Neural cell (in vitro differentiated cells): ENCODE data around the gene KRTAP12-2. TPM values are rescaled to one million over a fixed set of nuclear protein-coding genes. Genes with fewer than 3 reads are reported as not detected.

ENCODE experiments used
- H2AFZ ChIP-seq: fragments of 200-600, 300-800 bp; sonication (generic), shearing (Covaris generic); 2 replicates; pipeline ENCODE4 v1.6.0; 2014; ENCODE audit warnings: low read depth, mild to moderate bottlenecking, antibody characterized with exemption, low read length, moderate library complexity
- H3F3A ChIP-seq: fragments of 200-600 bp; shearing (Covaris generic); 2 replicates; pipeline ENCODE4 v1.6.1; 2016; ENCODE audit warnings: mild to moderate bottlenecking, moderate library complexity, mixed read lengths, antibody characterized with exemption, low read length; ENCODE audit not compliant: insufficient read depth, poor library complexity, severe bottlenecking
- H3K27ac ChIP-seq: fragments of 200-600, 300-800 bp; sonication (generic), shearing (Covaris generic); 2 replicates; pipeline ENCODE4 v1.5.1; 2014; ENCODE audit warnings: mild to moderate bottlenecking, low read length, moderate library complexity
- H3K27me3 ChIP-seq: fragments of 300-800, 200-600 bp; sonication (generic), shearing (Covaris generic); 2 replicates; pipeline ENCODE4 v1.6.0; 2014; ENCODE audit warnings: mild to moderate bottlenecking, low read depth, low read length, moderate library complexity; ENCODE audit not compliant: insufficient read depth
- H3K36me3 ChIP-seq: fragments of 300-800, 200-600 bp; sonication (generic), shearing (Covaris generic); 2 replicates; pipeline ENCODE4 v1.5.1; 2014; ENCODE audit warnings: mild to moderate bottlenecking, antibody characterized with exemption, low read length, moderate library complexity; ENCODE audit not compliant: insufficient read depth
- H3K4me2 ChIP-seq: fragments of 300-800, 200-600 bp; sonication (generic), shearing (Covaris generic); 2 replicates; pipeline ENCODE4 v1.6.0; 2014; ENCODE audit warnings: mild to moderate bottlenecking, low read length
- H3K4me3 ChIP-seq: fragments of 300-800, 200-600 bp; sonication (generic), shearing (Covaris generic); 2 replicates; pipeline ENCODE4 v1.5.1; 2014; ENCODE audit warnings: mild to moderate bottlenecking, low read length, moderate library complexity
- H3K79me2 ChIP-seq: fragments of 200-600 bp; shearing (Covaris generic); replicated peaks from 2 replicates; pipeline ENCODE4 v1.6.0; 2014; ENCODE audit warnings: mild to moderate bottlenecking, low read length, moderate library complexity; ENCODE audit not compliant: insufficient read depth
- H3K9ac ChIP-seq: fragments of 300-800, 200-600 bp; sonication (generic), shearing (Covaris generic); 2 replicates; pipeline ENCODE4 v1.6.1; 2016; ENCODE audit warnings: mild to moderate bottlenecking, low read length, mixed read lengths
- H3K9me2 ChIP-seq: fragments of 200-600 bp; shearing (Covaris generic); 2 replicates; pipeline ENCODE4 v1.6.1; 2016; ENCODE audit warnings: mild to moderate bottlenecking, low read length, mixed read lengths; ENCODE audit not compliant: insufficient read depth
- H3K9me3 ChIP-seq: fragments of 200-600, 300-800 bp; sonication (generic), shearing (Covaris generic); 2 replicates; pipeline ENCODE4 v1.6.1; 2016; ENCODE audit warnings: mild to moderate bottlenecking, mixed run types, low read length, moderate library complexity, mixed read lengths
- H4K20me1 ChIP-seq: fragments of 200-600 bp; shearing (Covaris generic); 2 replicates; pipeline ENCODE4 v1.6.1; 2016; ENCODE audit warnings: mild to moderate bottlenecking, mixed run types; ENCODE audit not compliant: insufficient read depth
- EP300 ChIP-seq: fragments of 450-650 bp; conservative IDR thresholded peaks from 2 replicates; pipeline ENCODE4 v1.6.1; 2014; ENCODE audit warnings: antibody characterized with exemption, mild to moderate bottlenecking, moderate library complexity; ENCODE audit not compliant: poor library complexity, severe bottlenecking
- MXI1 ChIP-seq: fragments of 450-650 bp; conservative IDR thresholded peaks from 2 replicates; pipeline ENCODE4 v1.6.1; 2014; ENCODE audit warnings: antibody characterized with exemption, mild to moderate bottlenecking; ENCODE audit not compliant: poor library complexity, severe bottlenecking
- RAD21 ChIP-seq: fragments of 450-650 bp; conservative IDR thresholded peaks from 2 replicates; pipeline ENCODE4 v1.6.1; 2014; ENCODE audit warnings: antibody characterized with exemption, mild to moderate bottlenecking, moderate library complexity
- SMC3 ChIP-seq: fragments of 450-650 bp; conservative IDR thresholded peaks from 2 replicates; pipeline ENCODE4 v1.6.1; 2014; ENCODE audit warnings: antibody characterized with exemption, mild to moderate bottlenecking, moderate library complexity; ENCODE audit not compliant: poor library complexity
- TAF1 ChIP-seq: IDR thresholded peaks from 2 replicates; pipeline ENCODE4 v1.6.1; 2012; ENCODE audit warnings: low read depth
- polyA plus RNA-seq: library from polyadenylated mRNA; depleted of rRNA; stranded (reverse); fragments of >200 nt; gene quantifications from 2 replicates; pipeline ENCODE4 v1.2.3, GENCODE V29; 2014
- TF ChIP-seq, protein P1 (sequence below): IDR thresholded peaks from 2 replicates; pipeline ENCODE4 v1.6.1; 2012; ENCODE audit warnings: borderline replicate concordance
- TF ChIP-seq, protein P2 (sequence below): fragments of 450-650 bp; IDR thresholded peaks from 2 replicates; pipeline ENCODE4 v1.5.1; 2014; ENCODE audit warnings: antibody characterized with exemption, mild to moderate bottlenecking, moderate library complexity; ENCODE audit not compliant: poor library complexity, severe bottlenecking

The KRTAP12-2 gene
- polyA plus RNA-seq, 1 donor from 2014 or later, result not detected

DNA sequence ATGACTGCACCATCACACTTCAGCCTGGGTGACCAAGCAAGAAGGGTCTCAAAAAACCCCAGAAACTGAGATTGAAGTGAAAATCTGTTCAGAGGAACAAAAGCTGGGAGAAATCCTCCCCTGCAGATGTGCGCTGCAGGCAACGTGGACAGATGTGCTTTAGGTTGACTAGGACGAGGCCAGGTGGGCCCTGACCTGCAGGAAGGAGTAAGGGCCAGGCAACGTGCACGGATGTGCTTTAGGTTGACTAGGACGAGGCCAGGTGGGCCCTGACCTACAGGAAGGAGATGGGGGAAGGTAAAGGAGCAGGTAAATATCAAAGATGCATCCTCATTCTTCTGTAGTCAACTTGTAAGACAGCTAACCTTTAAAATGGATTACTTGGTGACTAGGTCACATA is 17.8 kb upstream of the KRTAP12-2 start:
- Histone ChIP-seq H3K27me3 (no peaks in the 10 kb centered on the region), H3F3A (no peaks in the 10 kb centered on the region), H3K36me3 (no peaks in the 10 kb centered on the region), H2AFZ (no peak overlapping the region), H3K9ac (no peak overlapping the region), H3K4me3 (no peak overlapping the region), H3K79me2 (no peaks in the 10 kb centered on the region), H3K9me3 (no peaks in the 10 kb centered on the region), H4K20me1 (no peaks in the 10 kb centered on the region), H3K4me2 (no peak overlapping the region), H3K27ac (no peak overlapping the region), H3K9me2 (no peaks in the 10 kb centered on the region)
- TF ChIP-seq MXI1, result no peak

DNA sequence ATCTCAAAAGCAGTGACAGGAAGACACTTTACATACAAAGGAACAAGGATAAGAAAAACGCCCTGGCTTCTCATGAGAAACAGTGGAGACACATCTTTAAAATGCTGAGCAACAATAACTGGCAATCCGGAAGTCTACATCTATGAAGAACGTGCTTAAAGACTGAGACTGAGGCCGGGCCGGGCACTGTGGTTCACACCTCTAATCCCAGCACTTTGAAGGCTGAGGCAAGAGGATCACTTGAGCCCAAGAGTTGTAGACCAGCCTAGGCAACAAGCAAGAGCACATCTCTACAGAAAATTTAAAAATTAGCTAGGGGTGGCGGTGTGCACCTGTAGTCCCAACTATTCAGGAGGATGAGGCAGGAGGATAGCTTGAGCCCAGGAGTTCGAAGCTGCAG is 17.4 kb upstream of the KRTAP12-2 start:
- Histone ChIP-seq H3K9me2 (no peaks in the 10 kb centered on the region), H4K20me1 (no peaks in the 10 kb centered on the region), H3K9me3 (no peaks in the 10 kb centered on the region), H3K4me3 (no peak overlapping the region), H3K79me2 (no peaks in the 10 kb centered on the region), H3K36me3 (no peaks in the 10 kb centered on the region), H3F3A (no peaks in the 10 kb centered on the region), H2AFZ (no peak overlapping the region), H3K27me3 (no peaks in the 10 kb centered on the region), H3K27ac (no peak overlapping the region), H3K9ac (no peak overlapping the region), H3K4me2 (no peak overlapping the region)
- TF ChIP-seq EP300 (no peak), TAF1 (no peak), SMC3 (no peak)
- TF ChIP-seq, protein P1, sequence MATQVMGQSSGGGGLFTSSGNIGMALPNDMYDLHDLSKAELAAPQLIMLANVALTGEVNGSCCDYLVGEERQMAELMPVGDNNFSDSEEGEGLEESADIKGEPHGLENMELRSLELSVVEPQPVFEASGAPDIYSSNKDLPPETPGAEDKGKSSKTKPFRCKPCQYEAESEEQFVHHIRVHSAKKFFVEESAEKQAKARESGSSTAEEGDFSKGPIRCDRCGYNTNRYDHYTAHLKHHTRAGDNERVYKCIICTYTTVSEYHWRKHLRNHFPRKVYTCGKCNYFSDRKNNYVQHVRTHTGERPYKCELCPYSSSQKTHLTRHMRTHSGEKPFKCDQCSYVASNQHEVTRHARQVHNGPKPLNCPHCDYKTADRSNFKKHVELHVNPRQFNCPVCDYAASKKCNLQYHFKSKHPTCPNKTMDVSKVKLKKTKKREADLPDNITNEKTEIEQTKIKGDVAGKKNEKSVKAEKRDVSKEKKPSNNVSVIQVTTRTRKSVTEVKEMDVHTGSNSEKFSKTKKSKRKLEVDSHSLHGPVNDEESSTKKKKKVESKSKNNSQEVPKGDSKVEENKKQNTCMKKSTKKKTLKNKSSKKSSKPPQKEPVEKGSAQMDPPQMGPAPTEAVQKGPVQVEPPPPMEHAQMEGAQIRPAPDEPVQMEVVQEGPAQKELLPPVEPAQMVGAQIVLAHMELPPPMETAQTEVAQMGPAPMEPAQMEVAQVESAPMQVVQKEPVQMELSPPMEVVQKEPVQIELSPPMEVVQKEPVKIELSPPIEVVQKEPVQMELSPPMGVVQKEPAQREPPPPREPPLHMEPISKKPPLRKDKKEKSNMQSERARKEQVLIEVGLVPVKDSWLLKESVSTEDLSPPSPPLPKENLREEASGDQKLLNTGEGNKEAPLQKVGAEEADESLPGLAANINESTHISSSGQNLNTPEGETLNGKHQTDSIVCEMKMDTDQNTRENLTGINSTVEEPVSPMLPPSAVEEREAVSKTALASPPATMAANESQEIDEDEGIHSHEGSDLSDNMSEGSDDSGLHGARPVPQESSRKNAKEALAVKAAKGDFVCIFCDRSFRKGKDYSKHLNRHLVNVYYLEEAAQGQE, result no peak

DNA sequence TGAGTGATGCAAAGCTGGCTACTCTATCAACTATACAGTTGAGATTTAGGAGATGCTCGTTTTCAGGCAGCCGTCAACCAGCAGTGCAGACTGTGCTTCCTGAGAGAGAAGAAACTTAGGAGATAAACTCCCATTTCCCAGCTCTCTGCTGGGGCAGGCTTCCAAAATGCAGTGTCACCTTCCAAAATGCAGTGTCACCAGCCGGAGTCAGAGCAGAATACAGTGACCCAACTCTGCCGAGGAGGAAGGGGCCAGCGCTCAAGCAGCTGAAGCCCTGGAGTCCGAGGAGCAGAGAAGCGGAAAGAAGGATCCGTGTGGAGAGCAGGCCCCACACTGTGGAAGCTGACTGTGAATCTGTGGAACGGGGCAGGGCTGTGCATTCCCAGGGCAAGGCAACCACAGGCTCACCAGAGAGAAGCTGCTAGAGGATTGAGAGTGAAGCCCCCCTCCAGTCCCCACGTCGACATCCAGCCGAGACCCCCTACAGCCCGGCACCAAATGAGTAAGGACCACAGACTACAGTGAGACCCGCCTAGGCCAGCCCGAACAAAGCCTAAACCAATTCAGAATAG is 15.9 kb upstream of the KRTAP12-2 start:
- H2AFZ ChIP-seq, result no peak overlapping the region

More for the DNA sequence above, 15.9 kb upstream of the KRTAP12-2 start:
- Histone ChIP-seq H3K27me3 (no peaks in the 10 kb centered on the region), H3K27ac (no peak overlapping the region), H4K20me1 (no peaks in the 10 kb centered on the region), H3K9me3 (no peaks in the 10 kb centered on the region), H3K36me3 (no peaks in the 10 kb centered on the region), H3K9ac (no peak overlapping the region), H3K79me2 (no peaks in the 10 kb centered on the region), H3K9me2 (no peaks in the 10 kb centered on the region), H3F3A (no peaks in the 10 kb centered on the region), H3K4me3 (no peak overlapping the region), H3K4me2 (no peak overlapping the region)
- TF ChIP-seq, protein P2, sequence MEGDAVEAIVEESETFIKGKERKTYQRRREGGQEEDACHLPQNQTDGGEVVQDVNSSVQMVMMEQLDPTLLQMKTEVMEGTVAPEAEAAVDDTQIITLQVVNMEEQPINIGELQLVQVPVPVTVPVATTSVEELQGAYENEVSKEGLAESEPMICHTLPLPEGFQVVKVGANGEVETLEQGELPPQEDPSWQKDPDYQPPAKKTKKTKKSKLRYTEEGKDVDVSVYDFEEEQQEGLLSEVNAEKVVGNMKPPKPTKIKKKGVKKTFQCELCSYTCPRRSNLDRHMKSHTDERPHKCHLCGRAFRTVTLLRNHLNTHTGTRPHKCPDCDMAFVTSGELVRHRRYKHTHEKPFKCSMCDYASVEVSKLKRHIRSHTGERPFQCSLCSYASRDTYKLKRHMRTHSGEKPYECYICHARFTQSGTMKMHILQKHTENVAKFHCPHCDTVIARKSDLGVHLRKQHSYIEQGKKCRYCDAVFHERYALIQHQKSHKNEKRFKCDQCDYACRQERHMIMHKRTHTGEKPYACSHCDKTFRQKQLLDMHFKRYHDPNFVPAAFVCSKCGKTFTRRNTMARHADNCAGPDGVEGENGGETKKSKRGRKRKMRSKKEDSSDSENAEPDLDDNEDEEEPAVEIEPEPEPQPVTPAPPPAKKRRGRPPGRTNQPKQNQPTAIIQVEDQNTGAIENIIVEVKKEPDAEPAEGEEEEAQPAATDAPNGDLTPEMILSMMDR, result no peak
- no peak for TF ChIP-seq RAD21
